Fibroblast of lung (primary cell): ENCODE data around the gene PPARGC1A. TPM values are rescaled to one million over a fixed set of nuclear protein-coding genes. Genes with fewer than 3 reads are reported as not detected.

Experiments
- DNase-seq, 2 donors: peaks; one replicate each; pipeline versions ENCODE4 v3.0.0 to v3.0.0-alpha.2; 2010; ENCODE audit warnings: low read depth in 2 of 2
- H2AFZ ChIP-seq: 2 replicates; pipeline ENCODE4 v1.5.1; 2012; ENCODE audit warnings: low read length, control low read depth, inconsistent platforms
- H3K27ac ChIP-seq: 2 replicates; pipeline ENCODE4 v1.5.1; 2011; ENCODE audit warnings: low read length, control low read depth; ENCODE audit not compliant: insufficient read depth
- H3K27me3 ChIP-seq: 2 replicates; pipeline ENCODE4 v1.5.1; 2011; ENCODE audit warnings: mild to moderate bottlenecking, low read length; ENCODE audit not compliant: control insufficient read depth, insufficient read depth
- H3K36me3 ChIP-seq: 2 replicates; pipeline ENCODE4 v1.5.1; 2011; ENCODE audit warnings: low read length; ENCODE audit not compliant: control insufficient read depth, insufficient read depth
- H3K4me1 ChIP-seq: 2 replicates; pipeline ENCODE4 v1.5.1; 2011; ENCODE audit warnings: low read length; ENCODE audit not compliant: control insufficient read depth, insufficient read depth; ENCODE audit errors: extremely low read depth
- H3K4me2 ChIP-seq: 2 replicates; pipeline ENCODE4 v1.5.1; 2011; ENCODE audit warnings: low read length, control low read depth; ENCODE audit not compliant: insufficient read depth; ENCODE audit errors: extremely low read depth
- H3K4me3 ChIP-seq, 4 experiments: fragments of 200-600 bp in 1 of 4; sonication (generic) in 1 of 4; replicated peaks in 1 of 4; 2 replicates each; pipeline ENCODE4 v1.5.1; 2011 to 2016; ENCODE audit warnings: low read length in 4 of 4, low read depth in 3 of 4, mild to moderate bottlenecking in 3 of 4, control low read depth in 2 of 4, inconsistent platforms in 1 of 4, mixed read lengths in 1 of 4; ENCODE audit not compliant: insufficient read depth in 1 of 4; ENCODE audit errors: control extremely low read depth in 1 of 4
- H3K79me2 ChIP-seq: 2 replicates; pipeline ENCODE4 v1.5.1; 2012; ENCODE audit warnings: mild to moderate bottlenecking, low read length, inconsistent platforms; ENCODE audit not compliant: control insufficient read depth, insufficient read depth
- H3K9ac ChIP-seq: 2 replicates; pipeline ENCODE4 v1.5.1; 2011; ENCODE audit warnings: mild to moderate bottlenecking, low read length, control low read depth; ENCODE audit not compliant: insufficient read depth
- H3K9me3 ChIP-seq: 2 replicates; pipeline ENCODE4 v1.5.1; 2012; ENCODE audit warnings: low read depth, low read length; ENCODE audit not compliant: control insufficient read depth, insufficient read depth
- H4K20me1 ChIP-seq: 2 replicates; pipeline ENCODE4 v1.5.1; 2011; ENCODE audit warnings: low read length; ENCODE audit not compliant: control insufficient read depth, insufficient read depth; ENCODE audit errors: extremely low read depth
- EZH2 ChIP-seq: IDR thresholded peaks from 2 replicates; pipeline ENCODE4 v1.5.1; 2012; ENCODE audit warnings: low read length, control low read depth, mild to moderate bottlenecking; ENCODE audit errors: missing control alignments
- polyA plus RNA-seq, 2 donors: library from polyadenylated mRNA; depleted of rRNA in 1 of 2; stranded (reverse) in 1 of 2; unstranded in 1 of 2; fragments of >200 nt; gene quantifications; 2 replicates each; pipeline ENCODE4 v1.2.1, GENCODE V29; 2011 to 2012; ENCODE audit warnings: missing spikeins in 1 of 2
- total RNA-seq: library from RNA; depleted of rRNA; stranded (reverse); fragments of >200 nt; gene quantifications from 2 replicates; pipeline ENCODE4 v1.2.1, GENCODE V29; 2014
- TF ChIP-seq, protein P1 (sequence below), 2 donors: IDR thresholded peaks in 1 of 2; conservative IDR thresholded peaks in 1 of 2; 1 replicate in 1 of 2; 2 replicates in 1 of 2; pipeline ENCODE4 v1.5.1; 2011 to 2012; ENCODE audit warnings: low read length in 2 of 2, control low read depth in 1 of 2, inconsistent platforms in 1 of 2, low read depth in 1 of 2, mild to moderate bottlenecking in 1 of 2

Gene PPARGC1A
- total and polyA plus RNA-seq, 2 donors (not counting 1 experiment from before 2014, with no cell fraction given) = 1.3 to 6.9 TPM

DNA sequence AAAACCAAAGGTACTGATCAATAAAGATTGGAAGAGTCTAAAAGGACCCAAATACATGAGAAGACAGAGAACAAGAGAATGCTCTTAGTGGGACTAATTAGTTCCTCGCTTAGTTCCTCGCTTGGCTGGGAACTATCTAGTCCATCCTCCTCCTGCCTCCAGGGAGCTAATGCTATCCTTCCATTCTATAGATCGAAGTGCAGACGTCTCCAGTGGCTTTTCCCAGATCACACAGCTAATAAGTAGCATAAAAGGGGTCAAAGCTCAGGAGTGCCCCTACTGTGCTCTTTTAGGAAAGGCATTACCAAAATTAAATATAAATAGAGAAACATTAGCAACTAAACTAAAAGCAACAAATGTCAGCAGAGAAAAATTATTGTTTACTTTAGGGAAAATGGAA is 42.3 kb upstream of the PPARGC1A start:
- Histone ChIP-seq H4K20me1 (no peaks in the 10 kb centered on the region), H2AFZ (no peak overlapping the region), H3K27me3 (no peaks in the 10 kb centered on the region), H3K9ac (no peak overlapping the region), H3K36me3 (no peaks in the 10 kb centered on the region), H3K79me2 (no peaks in the 10 kb centered on the region), H3K9me3 (no peaks in the 10 kb centered on the region), H3K27ac (no peak overlapping the region), H3K4me3 (no peak overlapping the region), H3K4me1 (peaks cover 7% of the 10 kb centered on the region), H3K4me2 (no peak overlapping the region)
- DNase-seq = peak in 1 of 2 donors; percentile 33
- TF ChIP-seq, protein P1, sequence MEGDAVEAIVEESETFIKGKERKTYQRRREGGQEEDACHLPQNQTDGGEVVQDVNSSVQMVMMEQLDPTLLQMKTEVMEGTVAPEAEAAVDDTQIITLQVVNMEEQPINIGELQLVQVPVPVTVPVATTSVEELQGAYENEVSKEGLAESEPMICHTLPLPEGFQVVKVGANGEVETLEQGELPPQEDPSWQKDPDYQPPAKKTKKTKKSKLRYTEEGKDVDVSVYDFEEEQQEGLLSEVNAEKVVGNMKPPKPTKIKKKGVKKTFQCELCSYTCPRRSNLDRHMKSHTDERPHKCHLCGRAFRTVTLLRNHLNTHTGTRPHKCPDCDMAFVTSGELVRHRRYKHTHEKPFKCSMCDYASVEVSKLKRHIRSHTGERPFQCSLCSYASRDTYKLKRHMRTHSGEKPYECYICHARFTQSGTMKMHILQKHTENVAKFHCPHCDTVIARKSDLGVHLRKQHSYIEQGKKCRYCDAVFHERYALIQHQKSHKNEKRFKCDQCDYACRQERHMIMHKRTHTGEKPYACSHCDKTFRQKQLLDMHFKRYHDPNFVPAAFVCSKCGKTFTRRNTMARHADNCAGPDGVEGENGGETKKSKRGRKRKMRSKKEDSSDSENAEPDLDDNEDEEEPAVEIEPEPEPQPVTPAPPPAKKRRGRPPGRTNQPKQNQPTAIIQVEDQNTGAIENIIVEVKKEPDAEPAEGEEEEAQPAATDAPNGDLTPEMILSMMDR (conservative IDR thresholded peaks at IDR 0.05 in 1 of 2, IDR thresholded peaks at IDR 0.05 in 1 of 2; ENCODE audit: low read depth in 1 of 2, low read length in 2 of 2) = peak; percentile 7 to 13
- no peak for TF ChIP-seq EZH2

DNA sequence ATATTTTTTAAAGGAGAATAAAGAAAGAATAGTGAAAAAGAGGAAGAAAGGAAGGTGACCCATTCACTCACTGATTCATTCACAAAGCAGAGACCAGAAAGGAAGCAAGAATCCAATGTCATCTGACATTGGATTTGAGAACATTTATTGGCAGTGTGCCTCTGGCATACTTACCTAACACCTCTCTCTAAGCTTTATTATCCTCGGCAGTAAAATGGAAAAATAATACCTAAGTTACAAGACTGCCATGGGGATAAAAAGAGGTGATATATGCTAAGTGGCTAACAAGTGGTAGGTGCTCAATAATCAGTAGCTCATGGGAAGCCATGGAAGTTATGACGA is 41.6 kb upstream of the PPARGC1A start:
- Histone ChIP-seq H3K4me3 (no peak overlapping the region), H3K27me3 (no peaks in the 10 kb centered on the region), H3K9me3 (no peaks in the 10 kb centered on the region), H3K4me2 (no peak overlapping the region), H4K20me1 (no peaks in the 10 kb centered on the region), H3K4me1 (peaks cover 7% of the 10 kb centered on the region), H2AFZ (no peak overlapping the region), H3K9ac (no peak overlapping the region), H3K27ac (no peak overlapping the region), H3K36me3 (no peaks in the 10 kb centered on the region), H3K79me2 (no peaks in the 10 kb centered on the region)
- TF ChIP-seq, protein P1 (conservative IDR thresholded peaks at IDR 0.05 in 1 of 2, IDR thresholded peaks at IDR 0.05 in 1 of 2; ENCODE audit: low read depth in 1 of 2, low read length in 2 of 2) = no peak
- TF ChIP-seq EZH2 = no peak
- no peak for DNase-seq

DNA sequence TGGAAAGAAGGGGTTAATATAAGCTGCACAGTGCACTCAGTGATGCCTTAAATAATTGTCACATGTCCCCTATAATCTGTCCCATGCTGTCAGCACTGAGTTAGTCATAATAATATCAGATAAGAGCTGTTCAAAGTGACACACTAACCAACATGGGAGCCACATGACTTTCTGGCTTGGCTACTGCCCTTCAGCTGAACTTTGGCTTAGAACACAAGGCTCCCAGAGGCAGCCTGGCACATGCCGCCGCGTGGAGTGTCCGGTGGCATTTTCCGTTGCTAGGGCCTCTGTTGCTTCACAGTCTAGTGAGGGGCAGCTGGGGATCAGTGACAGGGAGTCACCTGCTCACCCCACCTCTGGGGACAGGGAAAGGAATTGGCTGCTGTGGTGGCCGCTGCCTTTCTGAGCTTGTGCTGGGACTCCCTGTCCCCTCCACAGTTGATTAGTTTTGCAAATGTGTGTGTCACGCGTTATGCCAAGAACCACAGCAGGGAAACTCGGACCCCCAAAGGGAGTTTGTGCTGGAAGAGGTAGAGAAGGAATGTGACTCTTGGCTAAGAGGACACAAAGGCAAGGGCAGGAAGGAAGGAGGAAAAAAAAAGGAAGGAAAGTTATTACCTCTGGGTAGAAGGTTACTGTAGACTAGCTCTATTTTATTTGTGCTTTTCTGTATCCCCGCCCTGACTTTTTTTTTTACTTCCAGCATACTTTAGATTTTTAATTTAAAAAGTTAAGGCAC is 41.1 kb upstream of the PPARGC1A start:
- Histone ChIP-seq H3K9me3 (no peaks in the 10 kb centered on the region), H3K27ac (no peak overlapping the region), H3K9ac (no peak overlapping the region), H3K79me2 (no peaks in the 10 kb centered on the region), H3K36me3 (no peaks in the 10 kb centered on the region), H4K20me1 (no peaks in the 10 kb centered on the region), H3K4me2 (no peak overlapping the region), H3K4me1 (peaks cover 7% of the 10 kb centered on the region), H2AFZ (no peak overlapping the region), H3K27me3 (no peaks in the 10 kb centered on the region), H3K4me3 (no peak overlapping the region)
- TF ChIP-seq, protein P1 (conservative IDR thresholded peaks at IDR 0.05 in 1 of 2, IDR thresholded peaks at IDR 0.05 in 1 of 2; ENCODE audit: low read depth in 1 of 2, low read length in 2 of 2) = no peak
- no peak for TF ChIP-seq EZH2
- peak; percentile 32 to 63 for DNase-seq
